HL-60 (cell line): Measurements from ENCODE around the gene CFL1.

ENCODE experiments used
- DNase-seq, 2 experiments: peaks; one replicate each; pipeline ENCODE4 v3.0.0-alpha.2; 2010 to 2020; ENCODE audit warnings: low read depth in 1 of 2, low spot score in 1 of 2
- H3K27ac ChIP-seq: fragments of 250-450 bp; sonication (Bioruptor Pico); replicated peaks from 2 replicates; pipeline ENCODE4 v1.5.1; 2020; ENCODE audit warnings: mild to moderate bottlenecking, moderate library complexity
- H3K27me3 ChIP-seq: fragments of 250-450 bp; sonication (Bioruptor Pico); 2 replicates; pipeline ENCODE4 v1.5.1; 2021; ENCODE audit warnings: mild to moderate bottlenecking, moderate library complexity; ENCODE audit not compliant: insufficient read depth, poor library complexity, severe bottlenecking
- H3K4me3 ChIP-seq: replicated peaks from 2 replicates; pipeline ENCODE4 v1.5.1; 2011; ENCODE audit warnings: mild to moderate bottlenecking, control low read depth, low read length; ENCODE audit not compliant: insufficient read depth
- CTCF ChIP-seq: IDR thresholded peaks from one replicate; pipeline ENCODE4 v1.5.1; 2011; ENCODE audit warnings: low read length, control low read depth, inconsistent platforms; ENCODE audit not compliant: insufficient read depth
- GABPA ChIP-seq: IDR thresholded peaks from 2 replicates; pipeline ENCODE4 v1.6.1; 2012; ENCODE audit warnings: low read depth
- POLR2AphosphoS5 ChIP-seq: IDR thresholded peaks from 2 replicates; pipeline ENCODE4 v1.6.1; 2012; ENCODE audit warnings: low read depth
- REST ChIP-seq: IDR thresholded peaks from 2 replicates; pipeline ENCODE4 v1.6.1; 2012; ENCODE audit warnings: low read depth; ENCODE audit not compliant: insufficient replicate concordance
- SPI1 ChIP-seq: IDR thresholded peaks from 2 replicates; pipeline ENCODE4 v1.6.1; 2012; ENCODE audit warnings: low read depth, mild to moderate bottlenecking, borderline replicate concordance

Gene CFL1

GRCh38 chr11:65870706-65871681, 13.0 kb upstream of the CFL1 start:
- no peak overlapping the region for H3K27ac ChIP-seq
- no peaks in the 10 kb centered on the region for H3K27me3 ChIP-seq
- TF ChIP-seq CTCF = no peak
- TF ChIP-seq REST = no peak
- no peak for TF ChIP-seq POLR2AphosphoS5
- no peak for TF ChIP-seq SPI1
- TF ChIP-seq GABPA = no peak
- DNase-seq = peak in 1 of 2 experiments; percentile 68
- H3K4me3 ChIP-seq = no peak overlapping the region

GRCh38 chr11:65870307-65870658, 12.3 kb upstream of the CFL1 start:
- H3K27ac ChIP-seq = no peak overlapping the region
- DNase-seq = no peak
- TF ChIP-seq GABPA = no peak
- no peak for TF ChIP-seq REST
- no peak for TF ChIP-seq SPI1
- TF ChIP-seq POLR2AphosphoS5 = no peak; the same call in 1 of the 2 replicates
- TF ChIP-seq CTCF = no peak
- H3K27me3 ChIP-seq = no peaks in the 10 kb centered on the region
- H3K4me3 ChIP-seq = no peak overlapping the region

GRCh38 chr11:65869643-65870306, 11.8 kb upstream of the CFL1 start:
- H3K27ac ChIP-seq = no peak overlapping the region
- TF ChIP-seq POLR2AphosphoS5 (peak; percentile 24; the same call in 1 of the 2 replicates), REST (no peak), GABPA (no peak), SPI1 (no peak)
- no peak for DNase-seq
- no peaks in the 10 kb centered on the region for H3K27me3 ChIP-seq
- H3K4me3 ChIP-seq = no peak overlapping the region
